SK-N-MC (cell line): ENCODE data around the gene HAAO.

ENCODE experiments used
- DNase-seq: peaks from one replicate; pipeline ENCODE4 v3.0.0-alpha.2; 2011; ENCODE audit warnings: low read depth, low spot score
- H3K27ac ChIP-seq: fragments of 200-600 bp; sonication (generic); 2 replicates; pipeline ENCODE4 v1.5.1; 2016; ENCODE audit warnings: mixed run types
- H3K36me3 ChIP-seq: fragments of 200-600 bp; sonication (generic); 2 replicates; pipeline ENCODE4 v1.6.1; 2017; ENCODE audit warnings: antibody characterized with exemption, low read length, mixed read lengths; ENCODE audit not compliant: insufficient read depth
- H3K4me3 ChIP-seq: fragments of 200-600 bp; sonication (generic); 2 replicates; pipeline ENCODE4 v1.5.1; 2016
- H3K9ac ChIP-seq: fragments of 200-600 bp; sonication (generic); 2 replicates; pipeline ENCODE4 v1.8.0; 2017; ENCODE audit warnings: mixed run types, mixed read lengths; ENCODE audit not compliant: insufficient read length
- H3K9me3 ChIP-seq: fragments of 200-600 bp; sonication (generic); 2 replicates; pipeline ENCODE4 v1.6.1; 2017; ENCODE audit warnings: low read depth, mild to moderate bottlenecking, antibody characterized with exemption, low read length, moderate library complexity, mixed read lengths
- EZH2 ChIP-seq: fragments of 200-600 bp; sonication (generic); IDR thresholded peaks from one replicate; pipeline ENCODE4 v1.6.1; 2017; ENCODE audit warnings: antibody characterized with exemption
- FOXP2 ChIP-seq: optimal IDR thresholded peaks from 2 replicates; pipeline ENCODE3; 2011; ENCODE audit warnings: mild to moderate bottlenecking, moderate library complexity; ENCODE audit not compliant: insufficient read depth; ENCODE audit errors: extremely low read length, control extremely low read depth
- POLR2AphosphoS5 ChIP-seq: IDR thresholded peaks from 2 replicates; pipeline ENCODE4 v1.6.1; 2012; ENCODE audit warnings: mild to moderate bottlenecking, low read depth, low read length, borderline replicate concordance

The HAAO gene

DNA sequence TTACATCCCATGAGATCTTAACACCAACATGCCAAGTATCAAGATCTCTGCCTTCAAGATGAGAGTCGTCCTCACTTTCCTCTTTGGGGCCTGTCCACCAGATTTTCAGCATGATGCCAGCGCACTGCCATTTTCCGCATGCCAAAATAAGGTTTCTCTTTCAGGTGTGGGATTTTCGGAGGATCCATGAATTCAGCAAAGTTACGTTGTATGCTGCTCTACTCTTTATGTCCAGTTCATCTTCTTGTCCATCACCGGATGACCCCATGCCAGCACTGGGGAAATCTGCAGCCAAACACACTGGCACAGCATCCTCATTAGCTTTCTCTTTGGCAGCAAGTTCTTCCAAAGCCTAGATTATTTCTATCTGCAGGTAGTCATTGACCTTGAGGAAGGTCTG lies 4.9 kb upstream of the HAAO start:
- TF ChIP-seq POLR2AphosphoS5 = no peak
- no peak for TF ChIP-seq FOXP2
- no peak for TF ChIP-seq EZH2

DNA sequence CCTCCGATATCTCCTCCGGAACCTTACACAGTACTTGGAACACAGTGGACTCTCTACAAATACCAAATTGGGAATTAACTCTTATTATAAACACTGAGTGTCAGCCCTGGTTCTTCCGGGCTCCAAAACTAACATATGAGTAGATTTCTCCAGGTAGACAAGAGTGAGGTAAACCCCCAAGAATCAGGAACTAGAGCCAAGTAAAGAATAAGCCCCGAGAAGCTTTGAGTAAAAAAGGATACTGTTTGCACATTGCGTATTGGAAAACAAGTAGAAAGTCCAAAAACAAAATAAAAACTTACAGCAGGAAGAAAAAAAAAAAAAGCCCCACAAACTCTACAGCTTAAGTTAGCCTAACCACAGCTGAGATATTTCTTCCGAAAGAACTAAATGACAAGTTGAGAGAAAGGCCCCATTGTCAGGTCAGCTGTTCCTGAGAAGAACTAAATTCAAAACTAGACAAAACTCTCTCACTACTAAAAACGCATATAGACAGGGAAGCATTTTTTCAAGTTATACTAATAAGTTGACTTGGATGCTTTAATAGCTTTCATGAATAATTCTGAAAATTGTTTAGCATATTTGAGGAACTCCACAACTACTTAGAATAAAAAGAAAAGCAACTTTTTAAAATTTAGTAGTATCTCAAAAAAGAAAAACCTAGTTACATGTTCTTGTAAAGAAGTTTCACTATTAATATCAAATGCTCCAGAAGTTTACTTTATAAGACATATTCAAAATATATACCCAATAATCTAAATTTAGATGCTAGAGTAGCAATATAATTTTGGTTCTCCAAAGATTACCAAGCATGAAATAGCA lies 4.3 kb upstream of the HAAO start:
- no peak for TF ChIP-seq FOXP2
- TF ChIP-seq POLR2AphosphoS5 = no peak
- TF ChIP-seq EZH2 = no peak
- no peak overlapping the region for H3K4me3 ChIP-seq
- no peak for DNase-seq
- no peaks in the 10 kb centered on the region for H3K36me3 ChIP-seq
- no peak overlapping the region for H3K27ac ChIP-seq
- no peaks in the 10 kb centered on the region for H3K9me3 ChIP-seq
- H3K9ac ChIP-seq = no peak overlapping the region

More for the DNA sequence above, 4.9 kb upstream of the HAAO start:
- Histone ChIP-seq H3K36me3 (no peaks in the 10 kb centered on the region), H3K9ac (no peak overlapping the region), H3K4me3 (no peak overlapping the region), H3K9me3 (no peaks in the 10 kb centered on the region), H3K27ac (no peak overlapping the region)
- no peak for DNase-seq

DNA sequence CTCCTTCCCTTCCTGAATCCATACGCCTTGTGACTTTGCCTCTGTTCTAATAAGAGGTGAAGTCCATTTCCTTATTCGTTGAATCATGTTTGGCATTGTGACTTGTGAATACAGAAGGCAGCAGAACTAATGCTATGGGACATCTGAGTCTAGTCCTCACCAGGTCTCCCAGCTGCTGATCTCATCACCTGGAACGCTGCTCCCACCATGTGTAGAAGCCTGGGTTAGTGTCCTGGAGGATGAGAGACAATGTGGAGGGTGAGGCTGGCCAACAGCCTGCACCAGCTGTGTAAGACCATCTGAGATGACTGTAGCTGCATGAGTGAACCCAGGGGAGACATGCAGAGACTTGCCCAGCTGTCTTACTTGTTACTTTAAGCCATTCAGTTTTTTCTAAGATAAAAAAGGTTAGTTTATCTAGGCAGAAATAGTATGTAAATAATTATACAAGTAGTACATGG lies 3.5 kb upstream of the HAAO start:
- H3K36me3 ChIP-seq = no peaks in the 10 kb centered on the region
- H3K27ac ChIP-seq = no peak overlapping the region
- no peak for TF ChIP-seq FOXP2
- no peak for TF ChIP-seq EZH2
- TF ChIP-seq POLR2AphosphoS5 = no peak
- no peak for DNase-seq
- H3K9me3 ChIP-seq = no peaks in the 10 kb centered on the region
- H3K4me3 ChIP-seq = no peak overlapping the region
- H3K9ac ChIP-seq = no peak overlapping the region

DNA sequence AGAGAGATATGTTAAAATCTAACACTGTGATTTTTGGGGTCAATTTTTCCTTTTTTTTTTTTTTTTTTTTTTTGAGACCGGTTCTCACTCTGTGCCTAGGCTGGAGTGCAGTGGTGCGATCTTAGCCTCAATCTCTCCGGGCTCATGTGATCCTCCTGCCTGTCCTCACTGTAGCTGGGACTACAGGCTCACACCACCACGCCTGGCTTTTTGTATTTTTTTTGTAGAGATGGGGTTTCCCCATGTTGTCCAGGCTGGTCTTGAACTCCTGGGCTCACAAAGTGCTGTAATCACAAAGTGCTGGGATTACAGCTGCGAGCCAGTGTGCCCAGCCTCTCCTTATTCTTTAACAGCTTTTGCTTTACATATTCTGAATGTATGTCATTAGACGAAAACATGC lies 2.9 kb upstream of the HAAO start:
- Histone ChIP-seq H3K9me3 (no peaks in the 10 kb centered on the region), H3K9ac (no peak overlapping the region), H3K4me3 (no peak overlapping the region), H3K36me3 (no peaks in the 10 kb centered on the region), H3K27ac (no peak overlapping the region)
- TF ChIP-seq FOXP2 (no peak), POLR2AphosphoS5 (no peak), EZH2 (no peak)
- no peak for DNase-seq

DNA sequence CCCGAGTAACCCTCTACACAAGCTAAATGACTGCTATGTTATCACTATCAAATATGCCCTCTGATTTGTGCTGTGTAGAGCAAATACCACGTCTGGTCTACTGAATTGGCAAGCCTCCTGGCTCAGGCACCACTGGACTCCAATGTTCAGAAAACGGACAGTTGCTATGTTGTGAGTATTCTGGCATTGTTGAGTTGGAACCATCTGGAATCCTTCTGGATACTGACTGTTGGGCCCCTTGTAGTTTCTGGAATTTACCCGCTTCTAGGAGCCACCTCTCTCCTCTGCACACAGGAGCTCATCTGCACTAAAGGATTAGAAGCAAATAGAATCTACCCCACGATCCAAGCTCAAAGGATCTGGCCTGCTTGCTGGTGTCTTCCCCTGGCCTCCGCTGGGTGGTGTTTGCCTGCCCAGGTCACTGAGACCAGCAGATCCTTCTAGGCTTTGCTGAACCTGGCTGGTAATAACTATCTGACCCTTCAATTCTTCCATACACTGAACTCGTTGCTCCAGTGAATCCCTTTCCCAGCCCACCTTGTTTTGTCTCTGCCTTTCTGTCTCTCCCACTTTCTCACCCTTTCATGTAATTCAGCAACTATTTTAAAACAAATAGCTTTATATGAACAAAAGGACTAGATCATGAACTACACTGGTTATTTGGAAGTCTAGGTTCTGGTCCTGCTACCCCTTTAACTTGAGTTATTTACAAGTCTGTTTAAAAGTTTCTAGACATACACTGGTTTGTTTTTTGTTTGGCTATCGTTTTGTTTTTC lies 2.1 kb upstream of the HAAO start:
- DNase-seq = no peak
- Histone ChIP-seq H3K27ac (peak overlapping the region; percentile 88), H3K9me3 (no peaks in the 10 kb centered on the region), H3K36me3 (no peaks in the 10 kb centered on the region), H3K9ac (no peak overlapping the region), H3K4me3 (no peak overlapping the region)
- TF ChIP-seq POLR2AphosphoS5 = no peak
- no peak for TF ChIP-seq FOXP2
- no peak for TF ChIP-seq EZH2

DNA sequence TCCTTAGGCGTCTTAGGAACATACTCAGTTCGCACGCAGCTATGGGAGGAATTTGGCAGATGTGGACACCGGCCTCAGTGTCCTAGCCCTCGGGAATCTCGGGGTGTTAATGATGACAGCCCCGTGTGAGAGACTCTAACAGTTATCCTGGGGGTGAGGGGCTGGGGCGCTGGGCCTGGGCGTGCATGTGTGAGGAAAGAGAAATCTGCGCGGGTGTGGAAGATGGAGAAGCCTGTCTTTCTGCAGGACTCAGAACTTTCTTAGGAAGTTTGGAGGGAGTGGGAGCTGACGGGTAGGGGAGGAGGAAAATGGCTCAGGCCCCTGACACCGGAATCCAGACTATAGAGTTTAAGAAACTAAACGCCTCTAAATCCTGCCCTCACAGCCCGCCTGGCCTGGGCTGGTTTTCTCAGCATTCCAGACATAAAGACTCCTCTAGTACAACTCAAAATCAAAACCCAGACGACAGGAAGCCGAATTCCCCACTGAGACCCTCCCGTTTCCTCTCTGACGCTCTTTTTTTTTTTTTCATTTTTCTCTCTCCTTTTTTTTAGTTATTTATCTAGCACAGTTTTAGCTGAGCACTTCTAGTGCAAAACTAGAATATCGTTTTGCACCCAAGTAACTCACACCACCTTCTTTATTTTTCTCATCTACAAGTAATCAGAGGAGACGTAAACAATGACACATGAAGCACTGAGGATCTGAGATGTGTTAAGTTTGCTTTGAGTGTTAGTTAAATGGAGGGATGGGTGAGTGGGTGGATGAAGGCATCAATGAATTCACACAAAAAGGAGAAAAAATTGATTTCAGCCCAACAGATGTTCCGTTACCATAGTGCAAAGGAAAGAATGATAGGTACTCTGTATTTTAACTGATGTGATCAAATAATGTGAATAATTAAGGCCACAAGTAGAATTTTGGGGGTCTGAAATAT lies 1.2 kb upstream of the HAAO start:
- Histone ChIP-seq H3K9me3 (no peaks in the 10 kb centered on the region), H3K27ac (peak overlapping the region; percentile 88), H3K36me3 (no peaks in the 10 kb centered on the region), H3K4me3 (peak overlapping the region; percentile 64), H3K9ac (no peak overlapping the region)
- DNase-seq = peak; percentile 47
- TF ChIP-seq FOXP2 (no peak), POLR2AphosphoS5 (no peak), EZH2 (no peak)

DNA sequence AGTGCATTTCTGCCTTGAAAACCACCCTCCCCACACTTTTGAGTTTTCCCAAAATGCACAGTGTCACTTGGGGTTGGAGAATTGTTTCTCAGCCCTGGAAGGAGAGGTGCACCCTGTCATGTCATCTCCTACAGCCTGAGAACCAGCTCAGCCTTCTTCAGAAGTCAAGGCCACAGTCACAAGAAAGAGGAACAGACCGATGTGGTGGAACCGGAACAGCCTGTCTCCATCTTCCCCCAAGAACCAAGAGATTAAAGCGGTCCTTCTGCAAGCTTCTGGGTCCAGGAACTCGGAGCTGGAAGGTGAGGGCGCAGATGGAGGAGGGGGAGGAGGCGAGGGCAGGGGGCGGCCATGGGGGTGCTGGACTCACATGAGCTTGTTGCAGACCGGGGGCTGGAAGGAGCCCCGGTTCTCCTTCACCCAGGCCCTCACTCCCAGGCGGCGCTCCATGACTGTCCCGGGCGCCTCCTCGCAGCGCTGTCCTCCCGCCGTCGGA lies 248 bp downstream of the HAAO start:
- Histone ChIP-seq H3K27ac (no peak overlapping the region), H3K9me3 (no peaks in the 10 kb centered on the region), H3K36me3 (no peaks in the 10 kb centered on the region), H3K9ac (no peak overlapping the region), H3K4me3 (no peak overlapping the region)
- no peak for DNase-seq
- TF ChIP-seq EZH2 (no peak), POLR2AphosphoS5 (no peak), FOXP2 (no peak)
